Ascending aorta (tissue), 2 donors: Measurements from ENCODE around the gene LCE1A. TPM values are rescaled to one million over a fixed set of nuclear protein-coding genes. Genes with fewer than 3 reads are reported as not detected.

Experiments used
- DNase-seq, 2 donors: peaks; one replicate each; pipeline ENCODE4 v3.0.0-alpha.2; 2019; ENCODE audit warnings: low spot score in 2 of 2
- H3K27ac ChIP-seq, 2 donors: fragments of 200-600 bp; sonication (generic); one replicate each; pipeline ENCODE4 v1.5.1; 2016 to 2017; ENCODE audit warnings: mild to moderate bottlenecking in 1 of 2
- H3K27me3 ChIP-seq: fragments of 200-600 bp; sonication (generic); one replicate; pipeline ENCODE4 v1.5.1; 2017
- H3K36me3 ChIP-seq, 2 donors: fragments of 200-600 bp; sonication (generic); one replicate each; pipeline ENCODE4 v1.5.1; 2016
- H3K4me1 ChIP-seq, 2 donors: fragments of 200-600 bp; sonication (generic); one replicate each; pipeline ENCODE4 v1.5.1; 2016 to 2017; ENCODE audit warnings: mild to moderate bottlenecking in 1 of 2
- H3K4me3 ChIP-seq, 2 donors: fragments of 200-600 bp; sonication (generic); one replicate each; pipeline ENCODE4 v1.5.1; 2016 to 2017; ENCODE audit warnings: mild to moderate bottlenecking in 1 of 2
- H3K9me3 ChIP-seq, 2 donors: fragments of 200-600 bp; sonication (generic); one replicate each; pipeline ENCODE4 v1.5.1; 2016
- intact Hi-C: fragments of 100-400 bp; cut with DNase I; formaldehyde crosslinking; loops from one replicate; pipeline ENCODE4 v1.15.1; 2023
- total RNA-seq: library from RNA; depleted of rRNA; stranded (reverse); fragments of >200 nt; gene quantifications from one replicate; pipeline ENCODE4 v1.1.0, GENCODE V29; 2016
- TF ChIP-seq, protein P1 (sequence below), 3 experiments: fragments of 200-600 bp in 2 of 3; fragments of 450-650 bp in 1 of 3; sonication (generic) in 2 of 3; IDR thresholded peaks; one replicate each; pipeline ENCODE4 v1.5.1; 2016 to 2019; ENCODE audit warnings: antibody characterized with exemption in 3 of 3, mild to moderate bottlenecking in 1 of 3, moderate library complexity in 1 of 3

Gene LCE1A
- total RNA-seq, 1 donor from 2014 or later: not detected

DNA sequence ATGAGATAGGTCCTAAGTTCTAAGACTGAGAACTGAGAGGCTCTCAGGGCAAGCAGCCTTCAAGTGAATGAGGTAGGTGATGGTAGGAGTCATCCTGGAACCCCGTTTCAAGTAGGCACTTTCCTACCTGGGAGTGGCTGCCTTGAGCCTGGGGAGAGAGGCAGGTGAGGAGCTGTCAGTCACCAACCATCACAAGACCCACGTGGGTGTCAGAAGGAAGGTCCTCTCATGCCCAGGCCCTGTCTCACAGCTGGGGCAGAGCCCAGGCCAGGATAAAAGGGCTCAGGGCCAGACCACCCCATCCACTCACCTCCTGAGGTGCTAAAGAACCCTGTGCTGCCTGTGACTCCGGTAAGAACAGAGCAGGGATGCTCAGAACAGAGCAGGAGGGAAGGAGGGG lies 30.9 kb upstream of the LCE1A start, which contains the start of gene LCE1D:
Gene LCE1D, plus strand, starts transcription at position 301 of the 400 bp plus-strand sequence. CDS start 1,074 bp downstream, outside the sequence.
- H3K9me3 ChIP-seq: no peaks in the 10 kb centered on the region
- TF ChIP-seq, protein P1, sequence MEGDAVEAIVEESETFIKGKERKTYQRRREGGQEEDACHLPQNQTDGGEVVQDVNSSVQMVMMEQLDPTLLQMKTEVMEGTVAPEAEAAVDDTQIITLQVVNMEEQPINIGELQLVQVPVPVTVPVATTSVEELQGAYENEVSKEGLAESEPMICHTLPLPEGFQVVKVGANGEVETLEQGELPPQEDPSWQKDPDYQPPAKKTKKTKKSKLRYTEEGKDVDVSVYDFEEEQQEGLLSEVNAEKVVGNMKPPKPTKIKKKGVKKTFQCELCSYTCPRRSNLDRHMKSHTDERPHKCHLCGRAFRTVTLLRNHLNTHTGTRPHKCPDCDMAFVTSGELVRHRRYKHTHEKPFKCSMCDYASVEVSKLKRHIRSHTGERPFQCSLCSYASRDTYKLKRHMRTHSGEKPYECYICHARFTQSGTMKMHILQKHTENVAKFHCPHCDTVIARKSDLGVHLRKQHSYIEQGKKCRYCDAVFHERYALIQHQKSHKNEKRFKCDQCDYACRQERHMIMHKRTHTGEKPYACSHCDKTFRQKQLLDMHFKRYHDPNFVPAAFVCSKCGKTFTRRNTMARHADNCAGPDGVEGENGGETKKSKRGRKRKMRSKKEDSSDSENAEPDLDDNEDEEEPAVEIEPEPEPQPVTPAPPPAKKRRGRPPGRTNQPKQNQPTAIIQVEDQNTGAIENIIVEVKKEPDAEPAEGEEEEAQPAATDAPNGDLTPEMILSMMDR (IDR thresholded peaks at IDR 0.05): no peak
- no peak within 1 kb of the TSS for H3K27ac ChIP-seq
- H3K36me3 ChIP-seq: no peaks in the 10 kb centered on the region
- intact Hi-C loops: no loop called here
- H3K4me1 ChIP-seq: no peaks in the 10 kb centered on the region
- no peak within 1 kb of the TSS for H3K4me3 ChIP-seq
- no peak for DNase-seq
- no peaks in the 10 kb centered on the region for H3K27me3 ChIP-seq

DNA sequence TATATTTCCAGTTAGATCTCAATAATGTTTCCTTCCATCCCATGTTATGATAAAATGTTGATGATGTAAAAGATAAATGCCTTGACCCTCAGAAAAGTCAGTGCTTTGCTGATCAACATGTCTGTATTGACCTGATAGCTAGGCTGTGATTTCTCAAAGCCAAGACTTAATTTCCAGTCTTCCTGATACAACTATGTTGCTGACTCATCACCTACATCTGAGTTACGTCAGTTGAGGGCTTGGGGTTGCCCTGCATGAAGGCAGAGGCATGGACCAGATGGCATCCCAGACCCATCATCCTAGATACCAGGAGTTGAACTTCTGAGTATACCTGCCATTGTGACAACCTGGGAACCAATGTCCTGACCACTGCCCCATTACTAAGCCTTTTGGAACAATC lies 25.9 kb upstream of the LCE1A start:
- H3K27ac ChIP-seq: no peak overlapping the region
- TF ChIP-seq, protein P1 (IDR thresholded peaks at IDR 0.05): no peak
- DNase-seq: no peak
- intact Hi-C loops: no loop called here
- H3K36me3 ChIP-seq: no peaks in the 10 kb centered on the region
- no peak overlapping the region for H3K4me3 ChIP-seq
- H3K4me1 ChIP-seq: no peaks in the 10 kb centered on the region
- no peaks in the 10 kb centered on the region for H3K9me3 ChIP-seq
- no peaks in the 10 kb centered on the region for H3K27me3 ChIP-seq

DNA sequence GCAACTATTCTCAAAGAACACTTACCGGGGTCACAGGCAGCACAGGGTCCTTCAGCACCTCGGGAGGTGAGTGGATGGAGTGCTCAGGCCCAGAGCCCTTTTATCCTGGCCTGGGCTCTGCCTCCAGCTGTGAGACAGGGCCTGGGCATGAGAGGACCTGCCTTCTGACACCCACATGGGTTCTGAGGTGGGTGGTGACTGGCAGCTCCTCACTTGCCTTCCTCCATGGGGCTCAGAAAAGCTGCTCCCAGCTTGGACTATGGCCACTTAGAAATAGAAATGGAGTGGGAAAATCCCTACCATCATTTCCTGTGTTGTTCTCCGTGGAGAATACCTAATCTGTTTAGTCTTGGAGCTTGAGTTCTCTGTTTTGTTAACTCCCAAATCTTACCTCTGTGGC lies 20.7 kb upstream of the LCE1A start, which contains the start of gene LCE1C:
Gene LCE1C, minus strand, starts transcription at position 76 of the 400 bp plus-strand sequence. CDS start 1,173 bp downstream, outside the sequence.
- Histone ChIP-seq H3K36me3 (no peaks in the 10 kb centered on the region), H3K4me3 (no peak within 1 kb of the TSS), H3K27me3 (no peaks in the 10 kb centered on the region), H3K4me1 (no peaks in the 10 kb centered on the region), H3K9me3 (no peaks in the 10 kb centered on the region), H3K27ac (no peak within 1 kb of the TSS)
- TF ChIP-seq, protein P1 (IDR thresholded peaks at IDR 0.05): no peak
- intact Hi-C loops: no loop called here
- DNase-seq: no peak

DNA sequence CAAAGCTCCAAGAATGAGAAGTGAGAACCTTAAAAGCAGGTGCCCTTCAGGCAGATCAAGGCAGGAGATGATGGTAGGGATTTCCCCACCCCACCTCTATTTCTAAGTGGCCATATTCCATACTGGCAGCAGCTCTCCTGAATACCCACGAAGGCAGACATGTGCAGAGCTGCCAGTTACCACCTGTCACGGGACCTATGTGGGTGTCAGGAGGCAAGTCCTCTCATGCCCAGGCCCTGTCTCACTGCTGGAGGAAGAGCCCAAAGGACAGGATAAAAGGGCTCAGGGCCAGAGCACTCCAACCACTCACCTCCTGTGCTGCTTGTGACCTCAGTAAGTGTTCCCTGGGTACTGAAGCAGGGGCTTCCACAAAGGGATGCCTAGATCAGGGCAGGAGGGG lies 16.2 kb upstream of the LCE1A start:
- DNase-seq: no peak
- H3K9me3 ChIP-seq: no peaks in the 10 kb centered on the region
- no peaks in the 10 kb centered on the region for H3K27me3 ChIP-seq
- H3K36me3 ChIP-seq: no peaks in the 10 kb centered on the region
- TF ChIP-seq, protein P1 (IDR thresholded peaks at IDR 0.05): no peak
- H3K4me1 ChIP-seq: no peaks in the 10 kb centered on the region
- H3K4me3 ChIP-seq: no peak overlapping the region
- intact Hi-C loops: no loop called here
- no peak overlapping the region for H3K27ac ChIP-seq

DNA sequence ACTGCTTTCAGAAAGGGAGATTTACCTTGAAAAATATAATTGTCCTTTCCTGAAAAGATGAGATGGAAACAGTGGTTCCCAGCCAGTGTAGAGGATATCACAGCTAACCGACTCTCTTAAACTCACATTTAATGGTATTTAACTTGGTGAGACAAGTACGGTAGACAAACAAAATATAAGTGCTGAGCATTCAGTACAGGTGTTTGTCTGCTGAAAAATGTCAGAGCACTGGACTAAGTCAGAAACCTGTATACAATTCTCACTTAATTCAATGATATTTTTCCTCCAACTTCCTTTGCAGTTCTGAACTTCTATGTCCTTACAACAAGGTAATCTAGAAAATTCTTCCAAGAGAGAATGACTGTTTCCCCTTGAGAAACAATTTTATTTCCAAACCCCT lies 15.6 kb upstream of the LCE1A start, which contains the start of gene LCE1B:
Gene LCE1B, plus strand, starts transcription at position 301 of the 400 bp plus-strand sequence. CDS start 476 bp downstream, outside the sequence.
- H3K4me3 ChIP-seq: no peak within 1 kb of the TSS
- TF ChIP-seq, protein P1 (IDR thresholded peaks at IDR 0.05): no peak
- DNase-seq: no peak
- no peaks in the 10 kb centered on the region for H3K27me3 ChIP-seq
- no peak within 1 kb of the TSS for H3K27ac ChIP-seq
- no peaks in the 10 kb centered on the region for H3K4me1 ChIP-seq
- no peaks in the 10 kb centered on the region for H3K36me3 ChIP-seq
- no peaks in the 10 kb centered on the region for H3K9me3 ChIP-seq
- intact Hi-C loops: no loop called here

DNA sequence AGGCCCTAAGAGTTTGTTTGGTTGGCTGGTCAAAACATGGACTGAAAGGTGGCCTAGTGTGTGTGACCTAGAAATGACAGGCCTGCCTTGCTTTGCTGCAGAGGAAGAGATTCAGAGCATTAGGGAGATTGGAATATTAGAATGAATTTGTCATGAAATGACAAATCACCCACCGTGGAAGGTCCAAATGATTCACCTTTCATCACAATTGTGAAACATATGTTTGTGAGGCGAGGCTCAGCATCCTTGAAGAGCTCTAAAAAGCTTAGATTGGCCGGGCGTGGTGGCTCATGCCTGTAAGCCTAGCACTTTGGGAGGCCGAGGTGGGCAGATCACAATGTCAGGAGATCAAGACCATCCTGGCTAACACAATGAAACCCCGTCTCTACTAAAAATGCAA lies 10.0 kb upstream of the LCE1A start:
- TF ChIP-seq, protein P1 (IDR thresholded peaks at IDR 0.05): no peak
- H3K9me3 ChIP-seq: no peaks in the 10 kb centered on the region
- H3K27me3 ChIP-seq: no peaks in the 10 kb centered on the region
- H3K36me3 ChIP-seq: no peaks in the 10 kb centered on the region
- H3K27ac ChIP-seq: no peak overlapping the region
- no peak overlapping the region for H3K4me3 ChIP-seq
- H3K4me1 ChIP-seq: no peaks in the 10 kb centered on the region
- intact Hi-C loops: no loop called here
- no peak for DNase-seq
